HepG2 (cell line): ENCODE measurements around the gene UPB1. TPM values are rescaled to one million over a fixed set of nuclear protein-coding genes. Genes with fewer than 3 reads are reported as not detected.

Experiments used
- ATF5 ChIP-seq: sonication (generic); formaldehyde crosslinking; IDR thresholded peaks from 2 replicates; pipeline ENCODE4 v1.4.0; 2020; ENCODE audit warnings: mild to moderate bottlenecking, low read depth, missing genetic modification reagents
- ATM ChIP-seq: fragments of 450-650 bp; IDR thresholded peaks from 2 replicates; pipeline ENCODE4 v1.7.1; 2017; ENCODE audit warnings: mild to moderate bottlenecking, borderline replicate concordance
- FOXP4 ChIP-seq: sonication (generic); formaldehyde crosslinking; IDR thresholded peaks from 2 replicates; pipeline ENCODE4 v1.4.0; 2020; ENCODE audit warnings: missing genetic modification reagents
- HNRNPUL1 ChIP-seq: fragments of 200-400 bp; formaldehyde crosslinking; IDR thresholded peaks from 2 replicates; pipeline ENCODE4 v1.6.1; 2017; ENCODE audit warnings: low read depth, mild to moderate bottlenecking, low read length, moderate library complexity
- JARID2 ChIP-seq: sonication (generic); formaldehyde crosslinking; IDR thresholded peaks from 2 replicates; pipeline ENCODE4 v1.8.1; 2023; ENCODE audit warnings: missing genetic modification reagents, inconsistent platforms; ENCODE audit not compliant: insufficient replicate concordance
- PATZ1 ChIP-seq: sonication (generic); formaldehyde crosslinking; IDR thresholded peaks from 2 replicates; pipeline ENCODE4 v1.4.0; 2020; ENCODE audit warnings: missing genetic modification reagents
- PLSCR1 ChIP-seq: sonication (generic); formaldehyde crosslinking; IDR thresholded peaks from 2 replicates; pipeline ENCODE4 v1.5.0; 2020; ENCODE audit warnings: missing genetic modification reagents, mild to moderate bottlenecking, borderline replicate concordance
- POLR2AphosphoS5 ChIP-seq: IDR thresholded peaks from 2 replicates; pipeline ENCODE4 v1.6.1; 2012; ENCODE audit warnings: low read depth, low read length
- SSRP1 ChIP-seq: IDR thresholded peaks from 2 replicates; pipeline ENCODE4 v1.6.1; 2016; ENCODE audit warnings: control low read depth
- TERF1 ChIP-seq: sonication (generic); formaldehyde crosslinking; IDR thresholded peaks from 2 replicates; pipeline ENCODE4 v1.8.0; 2022; ENCODE audit warnings: mild to moderate bottlenecking, missing genetic modification reagents, moderate library complexity
- ZFP1 ChIP-seq: IDR thresholded peaks from 2 replicates; pipeline ENCODE4 v1.6.1; 2016
- ZHX1 ChIP-seq: sonication (generic); formaldehyde crosslinking; IDR thresholded peaks from 2 replicates; pipeline ENCODE4 v1.8.1; 2022; ENCODE audit warnings: low read depth, mild to moderate bottlenecking, missing genetic modification reagents
- ZNF124 ChIP-seq: sonication (generic); formaldehyde crosslinking; IDR thresholded peaks from 2 replicates; pipeline ENCODE4 v1.4.0; 2020; ENCODE audit warnings: missing genetic modification reagents
- ZNF605 ChIP-seq: sonication (generic); formaldehyde crosslinking; IDR thresholded peaks from 2 replicates; pipeline ENCODE4 v1.8.0; 2022; ENCODE audit warnings: mild to moderate bottlenecking, missing genetic modification reagents
- ZNF780A ChIP-seq: sonication (generic); formaldehyde crosslinking; IDR thresholded peaks from 2 replicates; pipeline ENCODE4 v1.8.0; 2022; ENCODE audit warnings: mild to moderate bottlenecking, missing genetic modification reagents, moderate library complexity
- polyA plus RNA-seq, 8 experiments: library from polyadenylated mRNA; depleted of rRNA in 3 of 8; stranded (reverse) in 7 of 8; unstranded in 1 of 8; fragments of >200 nt; fragmentation: Illumina TruSeq in 4 of 8; extraction: Trizol in 4 of 8; gene quantifications; 2 replicates each; pipeline versions ENCODE4 v1.2.1 to v1.2.3, GENCODE V29; 2011 to 2016; ENCODE audit warnings: low read depth in 4 of 8, missing spikeins in 1 of 8, mixed read lengths in 1 of 8; ENCODE audit not compliant: insufficient read depth in 1 of 8
- total RNA-seq, 5 experiments: library from RNA; depleted of rRNA; stranded (reverse); fragments of >200 nt; fragmentation: Illumina TruSeq; extraction: Trizol; gene quantifications; 2 replicates each; pipeline ENCODE4 v1.2.3, GENCODE V29; 2016; ENCODE audit warnings: low read depth in 1 of 5

Gene UPB1
- total and polyA plus RNA-seq, 2 of the 13 experiments (the other 11 are each of a cell fraction or from before 2014, with no cell fraction given): 0.38 to 1.2 TPM

GRCh38 chr22:24514241-24515026 is 19.3 kb downstream of the UPB1 start (continued):
- TF ChIP-seq ZFP1 (CRISPR knock-in tag) (peak; percentile 90), POLR2AphosphoS5 (peak; percentile 67), TERF1 (CRISPR knock-in tag) (no peak), ATM (no peak), FOXP4 (CRISPR knock-in tag) (peak; percentile 97), ATF5 (CRISPR knock-in tag) (0 out of 2 replicates have a peak, but pooled peaks have one; percentile 78), PLSCR1 (CRISPR knock-in tag) (no peak), SSRP1 (peak; percentile 65; the same call in 1 of the 2 replicates), HNRNPUL1 (no peak), ZNF124 (peak; percentile 96), PATZ1 (CRISPR knock-in tag) (peak; percentile 99), JARID2 (CRISPR knock-in tag) (no peak), ZHX1 (CRISPR knock-in tag) (peak; percentile 63; the same call in 1 of the 2 replicates), ZNF605 (peak; percentile 100), ZNF780A (no peak)
